Measurements from ENCODE around the gene PRRC2B. TPM values are rescaled to one million over a fixed set of nuclear protein-coding genes. Genes with fewer than 3 reads are reported as not detected.
"Not testable (repeated sequence)": the region's sequence is repeated elsewhere in the genome, so short reads cannot be mapped to it uniquely, and the experiment has no call there.

Gene PRRC2B
- total and polyA plus RNA-seq, 4 donors = 39.4 to 171 (median 91.4) TPM

- no peak overlapping the region for H3K27ac ChIP-seq (ENCODE audit: low read depth in 1 of 2, low read length in 1 of 2)
- H3K36me3 ChIP-seq (ENCODE audit: control insufficient read depth in 4 of 4, insufficient read depth in 4 of 4, low read length in 4 of 4) = peaks cover 27 to 79% (median 64%) of the 10 kb centered on the region in 4 donors
- no peaks in the 10 kb centered on the region for H3K9me3 ChIP-seq (ENCODE audit: control insufficient read depth in 4 of 4, insufficient read depth in 3 of 4, low read length in 3 of 4)
- H3K27me3 ChIP-seq (ENCODE audit: control insufficient read depth in 3 of 3, insufficient read depth in 3 of 3, low read length in 2 of 3) = no peaks in the 10 kb centered on the region
- ATAC-seq (ENCODE audit: insufficient read depth, low FRiP score) = no peak
- no peak for TF ChIP-seq CTCF (IDR thresholded peaks at IDR 0.05; ENCODE audit: control extremely low read depth, extremely low read depth)
- no peak overlapping the region for H3K9ac ChIP-seq (ENCODE audit: insufficient read depth in 1 of 2, low read length in 2 of 2)
- no peaks in the 10 kb centered on the region for H3K4me1 ChIP-seq (ENCODE audit: control insufficient read depth in 5 of 5, insufficient read depth in 5 of 5, low read length in 5 of 5)
- WGBS, 2 donors = 95 to 97% methylated on average over 16 of the region's 16 CpGs
- DNase-seq = no peak
- H3K4me3 ChIP-seq = no peak overlapping the region
Measured at GRCh38 chr9:131469951-131470350, 76.1 kb downstream of the PRRC2B start.

DNA sequence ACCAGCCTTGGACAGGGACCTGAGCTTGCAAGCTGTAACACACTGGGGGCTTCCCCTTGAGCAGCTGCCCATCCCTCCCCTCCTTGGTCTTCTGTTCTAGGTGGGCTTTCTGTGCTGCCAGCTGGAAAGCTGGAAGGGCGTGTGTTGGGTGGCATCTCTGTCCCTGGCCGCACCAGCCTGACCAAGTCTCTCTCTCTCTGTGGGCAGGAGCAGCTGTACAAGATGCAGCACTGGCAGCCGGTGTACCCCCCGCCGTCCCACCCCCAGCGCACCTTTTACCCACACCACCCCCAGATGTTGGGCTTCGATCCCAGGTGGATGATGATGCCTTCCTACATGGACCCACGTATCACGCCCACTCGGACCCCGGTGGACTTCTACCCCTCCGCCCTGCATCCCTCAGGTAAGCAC is 76.7 kb downstream of the PRRC2B start:
- Histone ChIP-seq H3K27me3 (ENCODE audit: control insufficient read depth in 3 of 3, insufficient read depth in 3 of 3, low read length in 2 of 3) (no peaks in the 10 kb centered on the region), H3K4me1 (ENCODE audit: control insufficient read depth in 5 of 5, insufficient read depth in 5 of 5, low read length in 5 of 5) (no peaks in the 10 kb centered on the region), H3K36me3 (ENCODE audit: control insufficient read depth in 4 of 4, insufficient read depth in 4 of 4, low read length in 4 of 4) (peaks cover 31 to 73% (median 64%) of the 10 kb centered on the region in 4 donors), H3K9ac (ENCODE audit: insufficient read depth in 1 of 2, low read length in 2 of 2) (no peak overlapping the region), H3K27ac (ENCODE audit: low read depth in 1 of 2, low read length in 1 of 2) (no peak overlapping the region), H3K4me3 (no peak overlapping the region), H3K9me3 (ENCODE audit: control insufficient read depth in 4 of 4, insufficient read depth in 3 of 4, low read length in 3 of 4) (no peaks in the 10 kb centered on the region)
- no peak for TF ChIP-seq CTCF (IDR thresholded peaks at IDR 0.05; ENCODE audit: control extremely low read depth, extremely low read depth)
- 98% methylated on average over 12 of the region's 12 CpGs for WGBS, 2 donors
- ATAC-seq (ENCODE audit: insufficient read depth, low FRiP score) = no peak
- DNase-seq = no peak

- WGBS, 2 donors = 97 to 98% methylated on average over 3 to 5 of the region's 5 CpGs
- H3K4me1 ChIP-seq (ENCODE audit: control insufficient read depth in 5 of 5, insufficient read depth in 5 of 5, low read length in 5 of 5); H3K9ac ChIP-seq (ENCODE audit: insufficient read depth in 1 of 2, low read length in 2 of 2); H3K9me3 ChIP-seq (ENCODE audit: control insufficient read depth in 4 of 4, insufficient read depth in 3 of 4, low read length in 3 of 4); ATAC-seq (ENCODE audit: insufficient read depth, low FRiP score); H3K4me3 ChIP-seq; H3K27me3 ChIP-seq (ENCODE audit: control insufficient read depth in 3 of 3, insufficient read depth in 3 of 3, low read length in 2 of 3); DNase-seq; H3K27ac ChIP-seq (ENCODE audit: low read depth in 1 of 2, low read length in 1 of 2): not testable (repeated sequence)
- H3K36me3 ChIP-seq (ENCODE audit: control insufficient read depth in 4 of 4, insufficient read depth in 4 of 4, low read length in 4 of 4) = peaks cover 32 to 77% (median 70%) of the 10 kb centered on the region in 4 donors
Measured at GRCh38 chr9:131472085-131472484, 78.2 kb downstream of the PRRC2B start.

GRCh38 chr9:131473198-131473885 is 79.5 kb downstream of the PRRC2B start:
- WGBS, 2 donors = 95 to 98% methylated on average over 9 of the region's 9 CpGs
- no peak overlapping the region for H3K9ac ChIP-seq (ENCODE audit: insufficient read depth in 1 of 2, low read length in 2 of 2)
- H3K4me1 ChIP-seq (ENCODE audit: control insufficient read depth in 5 of 5, insufficient read depth in 5 of 5, low read length in 5 of 5) = no peaks in the 10 kb centered on the region
- ATAC-seq (ENCODE audit: insufficient read depth, low FRiP score) (no peak), DNase-seq (no peak)
- TF ChIP-seq CTCF (IDR thresholded peaks at IDR 0.05; ENCODE audit: control extremely low read depth, extremely low read depth) = no peak
- no peaks in the 10 kb centered on the region for H3K9me3 ChIP-seq (ENCODE audit: control insufficient read depth in 4 of 4, insufficient read depth in 3 of 4, low read length in 3 of 4)
- no peak overlapping the region for H3K4me3 ChIP-seq
- peaks cover 28 to 78% (median 68%) of the 10 kb centered on the region in 4 donors for H3K36me3 ChIP-seq (ENCODE audit: control insufficient read depth in 4 of 4, insufficient read depth in 4 of 4, low read length in 4 of 4)
- H3K27me3 ChIP-seq (ENCODE audit: control insufficient read depth in 3 of 3, insufficient read depth in 3 of 3, low read length in 2 of 3) = no peaks in the 10 kb centered on the region
- no peak overlapping the region for H3K27ac ChIP-seq (ENCODE audit: low read depth in 1 of 2, low read length in 1 of 2)
